Natural killer cell treated with Interleukin-12 subunit alpha and Interleukin-12 subunit beta and Interleukin-15 and Interleukin-18, amount 100 ng/mL, for 72 hours (primary cell): ENCODE data around the gene HLA-A. TPM values are rescaled to one million over a fixed set of nuclear protein-coding genes. Genes with fewer than 3 reads are reported as not detected.
"Not testable (repeated sequence)": the region's sequence is repeated elsewhere in the genome, so short reads cannot be mapped to it uniquely, and the experiment has no call there.

ENCODE experiments used
- ATAC-seq, 2 donors: fragments of 150-1000 bp; cut with Tn5 transposase in 1 of 2; sonication (Bioruptor Pico), chemical (Tn5 transposase) in 1 of 2; 2 replicates each; pipeline ENCODE4 v1.10.0; 2021
- DNase-seq: peaks from one replicate; pipeline ENCODE4 v3.0.0; 2022; ENCODE audit warnings: low spot score
- H3K27ac Mint-ChIP-seq, 2 donors: 1 replicate in 1 of 2; 2 replicates in 1 of 2; pipeline ENCODE4 v1.8.0; 2022; ENCODE audit warnings: mixed read lengths in 2 of 2, mild to moderate bottlenecking in 1 of 2, moderate library complexity in 1 of 2
- H3K27me3 Mint-ChIP-seq, 2 donors: 1 replicate in 1 of 2; 2 replicates in 1 of 2; pipeline ENCODE4 v1.8.0; 2022; ENCODE audit warnings: mixed read lengths in 2 of 2
- H3K36me3 Mint-ChIP-seq: one replicate; pipeline ENCODE4 v1.8.0; 2022; ENCODE audit warnings: mixed read lengths
- H3K4me1 Mint-ChIP-seq, 2 donors: 1 replicate in 1 of 2; 2 replicates in 1 of 2; pipeline ENCODE4 v1.8.0; 2022; ENCODE audit warnings: low read depth in 2 of 2, mixed read lengths in 2 of 2, mild to moderate bottlenecking in 1 of 2
- H3K4me3 Mint-ChIP-seq: one replicate; pipeline ENCODE4 v1.8.0; 2022; ENCODE audit warnings: mixed read lengths
- H3K9me3 Mint-ChIP-seq: 2 replicates; pipeline ENCODE4 v1.8.0; 2022; ENCODE audit warnings: mixed read lengths
- total RNA-seq, 2 donors: library from RNA; stranded (reverse); gene quantifications; one replicate each; pipeline ENCODE4 v1.2.3, GENCODE V29; 2022

Gene HLA-A
- total RNA-seq, 2 donors from 2014 or later, result 1,618 to 3,352 TPM

- Mint-ChIP-seq H3K36me3 (no peaks in the 10 kb centered on the region), H3K27me3 (no peaks in the 10 kb centered on the region), H3K4me1 (peaks cover 5 to 6% of the 10 kb centered on the region in 2 donors), H3K4me3 (peak overlapping the region; percentile 93), H3K9me3 (no peaks in the 10 kb centered on the region), H3K27ac (peak overlapping the region; percentile 83 to 92)
- DNase-seq (no peak), ATAC-seq (no peak)
Observed at GRCh38 chr6:29925321-29925720, 17.0 kb upstream of the HLA-A start.

- H3K4me1 Mint-ChIP-seq, result peaks cover 5 to 6% of the 10 kb centered on the region in 2 donors
- H3K36me3 Mint-ChIP-seq, result no peaks in the 10 kb centered on the region
- peak overlapping the region; percentile 93 for H3K4me3 Mint-ChIP-seq
- DNase-seq (no peak), ATAC-seq (peak in 1 of 2 donors; percentile 46)
- no peaks in the 10 kb centered on the region for H3K9me3 Mint-ChIP-seq
- peak overlapping the region; percentile 83 to 92 for H3K27ac Mint-ChIP-seq
- H3K27me3 Mint-ChIP-seq, result no peaks in the 10 kb centered on the region
Observed at GRCh38 chr6:29925727-29926412, 16.5 kb upstream of the HLA-A start.

GRCh38 chr6:29926413-29927274, 15.7 kb upstream of the HLA-A start:
- DNase-seq (peak; percentile 80), ATAC-seq (peak; percentile 94 to 96)
- Mint-ChIP-seq H3K27ac (peak overlapping the region; percentile 83 to 92), H3K4me1 (peaks cover 5 to 6% of the 10 kb centered on the region in 2 donors), H3K36me3 (no peaks in the 10 kb centered on the region), H3K27me3 (no peaks in the 10 kb centered on the region), H3K4me3 (peak overlapping the region; percentile 93), H3K9me3 (no peaks in the 10 kb centered on the region)

- peaks cover 5 to 6% of the 10 kb centered on the region in 2 donors for H3K4me1 Mint-ChIP-seq
Observed at GRCh38 chr6:29927275-29927569, 15.1 kb upstream of the HLA-A start.

GRCh38 chr6:29927841-29928388, 14.4 kb upstream of the HLA-A start:
- Mint-ChIP-seq H3K9me3 (no peaks in the 10 kb centered on the region), H3K4me3 (peak overlapping the region; percentile 93), H3K36me3 (no peaks in the 10 kb centered on the region), H3K27ac (peak overlapping the region; percentile 83 to 92), H3K27me3 (no peaks in the 10 kb centered on the region), H3K4me1 (peaks cover 5 to 6% of the 10 kb centered on the region in 2 donors)
- no peak for DNase-seq
- ATAC-seq, result no peak

More at GRCh38 chr6:29927275-29927569, 15.1 kb upstream of the HLA-A start:
- Mint-ChIP-seq H3K27me3 (no peaks in the 10 kb centered on the region), H3K27ac (peak overlapping the region; percentile 83 to 92), H3K9me3 (no peaks in the 10 kb centered on the region), H3K36me3 (no peaks in the 10 kb centered on the region), H3K4me3 (peak overlapping the region; percentile 93)
- ATAC-seq, result no peak
- no peak for DNase-seq

- H3K27ac Mint-ChIP-seq, H3K9me3 Mint-ChIP-seq, H3K4me3 Mint-ChIP-seq, H3K27me3 Mint-ChIP-seq, DNase-seq, ATAC-seq, H3K36me3 Mint-ChIP-seq, H3K4me1 Mint-ChIP-seq: not testable (repeated sequence)
Observed at GRCh38 chr6:29930047-29930446, 12.3 kb upstream of the HLA-A start.

- H3K27ac Mint-ChIP-seq, result no peak overlapping the region
- DNase-seq, result no peak
- ATAC-seq, result no peak
- H3K4me1 Mint-ChIP-seq, result no peaks in the 10 kb centered on the region
- no peaks in the 10 kb centered on the region for H3K9me3 Mint-ChIP-seq
- no peaks in the 10 kb centered on the region for H3K36me3 Mint-ChIP-seq
- H3K27me3 Mint-ChIP-seq, result no peaks in the 10 kb centered on the region
- no peak overlapping the region for H3K4me3 Mint-ChIP-seq
Observed at GRCh38 chr6:29933955-29934354, 8.4 kb upstream of the HLA-A start.

- Mint-ChIP-seq H3K4me3 (no peak overlapping the region), H3K36me3 (no peaks in the 10 kb centered on the region)
- no peak for ATAC-seq
Observed at GRCh38 chr6:29935273-29935955, 6.9 kb upstream of the HLA-A start.

GRCh38 chr6:29938746-29939508, 3.4 kb upstream of the HLA-A start:
- H3K36me3 Mint-ChIP-seq, result peaks cover 11% of the 10 kb centered on the region
- ATAC-seq (no peak), DNase-seq (no peak)
- H3K9me3 Mint-ChIP-seq, result no peaks in the 10 kb centered on the region
- peaks cover 14 to 21% of the 10 kb centered on the region in 2 donors for H3K4me1 Mint-ChIP-seq
- H3K4me3 Mint-ChIP-seq, result no peak overlapping the region
- no peak overlapping the region for H3K27ac Mint-ChIP-seq
- H3K27me3 Mint-ChIP-seq, result no peaks in the 10 kb centered on the region

More at GRCh38 chr6:29935273-29935955, 6.9 kb upstream of the HLA-A start:
- Mint-ChIP-seq H3K27ac (no peak overlapping the region), H3K27me3 (no peaks in the 10 kb centered on the region), H3K4me1 (peaks cover 0 to 3% of the 10 kb centered on the region in 2 donors), H3K9me3 (no peaks in the 10 kb centered on the region)
- DNase-seq, result no peak

- ATAC-seq, result no peak
- peaks cover 26 to 39% of the 10 kb centered on the region in 2 donors for H3K4me1 Mint-ChIP-seq
- no peaks in the 10 kb centered on the region for H3K9me3 Mint-ChIP-seq
- H3K27me3 Mint-ChIP-seq, result no peaks in the 10 kb centered on the region
- peak overlapping the region; percentile 99 for H3K4me3 Mint-ChIP-seq
- peak overlapping the region; percentile 99 to 100 for H3K27ac Mint-ChIP-seq
- no peak for DNase-seq
- peaks cover 23% of the 10 kb centered on the region for H3K36me3 Mint-ChIP-seq
Observed at GRCh38 chr6:29941016-29941415, 1.3 kb upstream of the HLA-A start.

GRCh38 chr6:29941471-29941870, 861 bp upstream of the HLA-A start:
- Mint-ChIP-seq H3K9me3 (no peaks in the 10 kb centered on the region), H3K4me1 (peaks cover 30 to 44% of the 10 kb centered on the region in 2 donors), H3K27me3 (no peaks in the 10 kb centered on the region), H3K36me3 (peaks cover 27% of the 10 kb centered on the region), H3K4me3 (peak overlapping the region; percentile 99), H3K27ac (peak overlapping the region; percentile 99 to 100)
- no peak for DNase-seq
- ATAC-seq, result no peak

- H3K27me3 Mint-ChIP-seq, result no peaks in the 10 kb centered on the region
- DNase-seq (no peak), ATAC-seq (no peak)
- no peaks in the 10 kb centered on the region for H3K9me3 Mint-ChIP-seq
- peak overlapping the region; percentile 99 to 100 for H3K27ac Mint-ChIP-seq
- H3K4me3 Mint-ChIP-seq, result peak overlapping the region; percentile 99
- H3K4me1 Mint-ChIP-seq, result peaks cover 33 to 48% of the 10 kb centered on the region in 2 donors
- peaks cover 27% of the 10 kb centered on the region for H3K36me3 Mint-ChIP-seq
Observed at GRCh38 chr6:29941916-29942274, 437 bp upstream of the HLA-A start.
